Measurements from ENCODE around the gene TMEM8B. TPM values are rescaled to one million over a fixed set of nuclear protein-coding genes. Genes with fewer than 3 reads are reported as not detected.

TMEM8B gene
- total and polyA plus RNA-seq, 10 donors: 2.9 to 9.8 (median 6.2) TPM

DNA sequence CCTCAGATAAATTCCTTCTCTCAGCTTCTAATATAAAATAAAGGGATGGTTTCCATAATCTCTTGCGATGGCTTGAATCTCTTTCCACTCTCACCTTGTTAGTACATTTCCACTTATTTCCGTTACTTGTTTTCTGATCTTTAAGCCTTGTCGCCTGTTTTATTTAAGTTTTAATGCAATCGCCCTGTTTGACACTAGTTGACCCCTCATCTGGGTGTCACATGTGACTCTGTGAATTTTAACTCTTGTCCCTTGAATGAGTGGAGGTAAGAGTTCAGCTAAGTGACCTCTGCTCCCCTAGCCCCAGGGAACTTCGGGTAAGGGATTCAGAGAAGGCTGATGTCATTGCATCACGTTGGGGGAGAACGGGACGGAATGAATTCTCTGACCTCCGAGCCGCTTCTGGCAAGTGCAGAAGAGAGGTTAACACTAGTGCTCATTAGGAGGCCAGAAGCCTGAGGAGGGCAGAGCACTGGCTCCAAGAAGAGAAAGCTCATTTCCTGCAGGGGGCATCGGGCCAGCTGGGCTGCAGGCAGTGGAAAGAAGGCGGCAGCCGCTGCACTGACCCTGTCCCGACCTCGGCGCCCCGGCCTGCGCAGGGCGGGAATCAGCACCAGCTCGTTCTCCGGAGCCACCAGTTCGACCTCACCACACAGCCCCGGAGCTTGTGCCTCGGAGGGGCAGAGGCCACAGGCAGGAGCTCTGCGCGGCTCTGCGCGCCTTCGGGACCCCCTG, 14.8 kb upstream of the TMEM8B start:
- intact Hi-C loops (cut with DNase I; ENCODE audit: low total_unique reads): no loop called here
- no peaks in the 10 kb centered on the region for H3K27me3 ChIP-seq (replicated peaks in 1 of 7)
- no peaks in the 10 kb centered on the region for H3K9me3 ChIP-seq
- peak overlapping the region; percentile 70 to 100 (median 88) for H3K4me3 ChIP-seq
- H3K36me3 ChIP-seq: peaks cover 0 to 4% (median 0%) of the 10 kb centered on the region in 6 donors
- WGBS, 5 donors: 8 to 18% (median 10%) methylated on average over 13 to 29 of the region's 29 CpGs
- peak overlapping the region; percentile 91 to 99 (median 97) for H3K27ac ChIP-seq
- peak; percentile 92 for DNase-seq
- TF ChIP-seq, protein P1, sequence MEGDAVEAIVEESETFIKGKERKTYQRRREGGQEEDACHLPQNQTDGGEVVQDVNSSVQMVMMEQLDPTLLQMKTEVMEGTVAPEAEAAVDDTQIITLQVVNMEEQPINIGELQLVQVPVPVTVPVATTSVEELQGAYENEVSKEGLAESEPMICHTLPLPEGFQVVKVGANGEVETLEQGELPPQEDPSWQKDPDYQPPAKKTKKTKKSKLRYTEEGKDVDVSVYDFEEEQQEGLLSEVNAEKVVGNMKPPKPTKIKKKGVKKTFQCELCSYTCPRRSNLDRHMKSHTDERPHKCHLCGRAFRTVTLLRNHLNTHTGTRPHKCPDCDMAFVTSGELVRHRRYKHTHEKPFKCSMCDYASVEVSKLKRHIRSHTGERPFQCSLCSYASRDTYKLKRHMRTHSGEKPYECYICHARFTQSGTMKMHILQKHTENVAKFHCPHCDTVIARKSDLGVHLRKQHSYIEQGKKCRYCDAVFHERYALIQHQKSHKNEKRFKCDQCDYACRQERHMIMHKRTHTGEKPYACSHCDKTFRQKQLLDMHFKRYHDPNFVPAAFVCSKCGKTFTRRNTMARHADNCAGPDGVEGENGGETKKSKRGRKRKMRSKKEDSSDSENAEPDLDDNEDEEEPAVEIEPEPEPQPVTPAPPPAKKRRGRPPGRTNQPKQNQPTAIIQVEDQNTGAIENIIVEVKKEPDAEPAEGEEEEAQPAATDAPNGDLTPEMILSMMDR (IDR thresholded peaks at IDR 0.05 in 8 of 11, conservative IDR thresholded peaks at IDR 0.05 in 3 of 11): peak in 8 of 11 experiments; percentile 10 to 51 (median 34)
- TF ChIP-seq POLR2AphosphoS5 (IDR thresholded peaks at IDR 0.05) (no peak), POLR2A (IDR thresholded peaks at IDR 0.05) (no peak)
- H3K4me1 ChIP-seq: peaks cover 17 to 49% (median 35%) of the 10 kb centered on the region in 6 donors

- WGBS, 5 donors: 0 to 2% (median 0%) methylated on average over 32 to 52 of the region's 52 CpGs
- Histone ChIP-seq H3K9me3 (no peaks in the 10 kb centered on the region), H3K27me3 (replicated peaks in 1 of 7) (no peaks in the 10 kb centered on the region), H3K36me3 (no peaks in the 10 kb centered on the region), H3K27ac (peak within 1 kb of the TSS; percentile 91 to 99 (median 97)), H3K4me1 (peaks cover 17 to 49% (median 35%) of the 10 kb centered on the region in 6 donors), H3K4me3 (peak within 1 kb of the TSS; percentile 70 to 100 (median 88))
- intact Hi-C loops (cut with DNase I; ENCODE audit: low total_unique reads): no loop called here
- TF ChIP-seq POLR2AphosphoS5 (IDR thresholded peaks at IDR 0.05) (peak; percentile 97 to 98 (median 97)), POLR2A (IDR thresholded peaks at IDR 0.05) (peak in 2 of 3 donors; percentile 88 to 91)
- TF ChIP-seq, protein P1 (IDR thresholded peaks at IDR 0.05 in 8 of 11, conservative IDR thresholded peaks at IDR 0.05 in 3 of 11): no peak
- DNase-seq: peak; percentile 98
Observed at GRCh38 chr9:35814841-35815543, 14.0 kb upstream of the TMEM8B start, which contains the start of gene HINT2. HINT2 (minus strand) TSS chr9:35815042; CDS start chr9:35814979, 63 bp downstream.

DNA sequence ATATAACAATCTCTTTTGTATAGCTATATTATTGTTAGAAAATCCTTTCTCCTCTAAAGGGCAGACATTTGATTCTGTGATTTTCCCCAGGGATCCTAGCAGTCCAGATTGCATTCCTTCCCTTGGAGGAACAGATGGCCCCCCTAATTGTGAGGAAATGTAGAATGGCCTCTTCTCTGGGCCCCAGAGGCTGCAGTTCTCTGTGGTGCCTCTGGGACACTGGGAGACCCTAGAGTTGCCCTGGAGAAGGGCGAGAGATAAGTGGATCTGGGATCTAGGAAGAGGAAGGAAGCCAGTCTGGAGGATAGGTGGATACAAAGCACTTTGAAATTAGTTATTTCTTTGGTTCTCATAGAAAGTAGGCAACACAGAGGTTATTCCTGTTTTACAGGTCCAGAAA, 12.3 kb upstream of the TMEM8B start:
- intact Hi-C loops (cut with DNase I; ENCODE audit: low total_unique reads): no loop called here

More for the DNA sequence above, 12.3 kb upstream of the TMEM8B start:
- Histone ChIP-seq H3K9me3 (no peaks in the 10 kb centered on the region), H3K27ac (no peak overlapping the region), H3K36me3 (no peaks in the 10 kb centered on the region), H3K27me3 (replicated peaks in 1 of 7) (no peaks in the 10 kb centered on the region), H3K4me3 (no peak overlapping the region), H3K4me1 (peaks cover 12 to 37% (median 28%) of the 10 kb centered on the region in 6 donors)
- DNase-seq: no peak
- TF ChIP-seq POLR2AphosphoS5 (IDR thresholded peaks at IDR 0.05): no peak
- TF ChIP-seq, protein P1 (IDR thresholded peaks at IDR 0.05 in 8 of 11, conservative IDR thresholded peaks at IDR 0.05 in 3 of 11): no peak
- no peak for TF ChIP-seq POLR2A (IDR thresholded peaks at IDR 0.05)
- WGBS, 5 donors: 54 to 84% (median 77%) methylated on average over 1 of the region's 1 CpG
